SW480 (cell line): ENCODE data around the gene FOXI1.
"Not testable (repeated sequence)": the region's sequence is repeated elsewhere in the genome, so short reads cannot be mapped to it uniquely, and the experiment has no call there.

Source experiments
- DNase-seq: peaks from one replicate; pipeline ENCODE4 v3.0.0-alpha.2; 2016; ENCODE audit warnings: low spot score

FOXI1 gene

DNA sequence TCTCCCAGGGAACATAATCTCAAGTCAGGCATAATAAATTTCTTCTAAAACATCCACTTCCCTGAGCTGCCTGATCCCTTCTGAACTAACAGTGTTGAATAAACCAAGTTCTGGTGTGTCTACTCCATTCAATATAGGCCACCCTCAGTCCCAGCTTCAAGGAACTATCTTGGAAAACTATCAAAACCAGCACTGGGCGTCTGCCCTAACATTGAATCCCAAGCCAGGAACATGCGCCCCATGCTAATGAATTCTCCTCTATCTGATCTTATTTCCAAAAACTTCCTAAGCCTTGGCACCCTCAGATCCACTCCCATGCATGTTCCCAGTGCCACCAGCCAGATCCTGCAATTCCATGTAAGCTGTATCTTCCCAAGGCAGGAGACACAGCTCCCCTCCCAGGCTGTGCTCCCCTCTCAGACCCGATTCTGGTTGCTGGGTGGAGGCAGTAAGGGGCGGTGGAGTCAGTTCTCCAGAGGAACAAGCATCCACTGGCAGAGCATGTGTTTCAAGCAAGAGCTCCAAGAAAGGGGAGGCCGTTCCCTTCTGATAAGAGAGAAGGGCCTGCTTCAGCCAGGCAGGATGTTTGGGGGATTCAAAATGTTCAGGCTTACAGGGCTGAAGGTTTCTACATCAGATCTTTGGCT lies 13.1 kb upstream of the FOXI1 start:
- DNase-seq = no peak

DNA sequence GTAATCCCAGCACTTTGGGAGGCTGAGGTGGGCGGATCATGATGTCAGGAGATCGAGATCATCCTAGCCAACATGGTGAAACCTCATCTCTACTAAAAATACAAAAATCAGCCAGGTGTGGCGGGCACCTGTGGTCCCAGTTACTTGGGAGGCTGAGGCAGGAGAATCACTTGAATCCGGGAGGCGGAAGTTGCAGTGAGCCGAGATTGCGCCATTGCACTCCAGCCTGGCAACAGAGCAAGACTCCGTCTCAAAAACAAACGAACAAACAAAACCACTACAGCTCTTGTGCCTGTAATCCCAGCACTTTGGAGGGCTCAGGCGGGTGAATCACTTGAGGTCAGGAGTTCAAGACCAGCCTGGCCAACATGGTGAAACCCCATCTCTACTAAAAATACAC lies 11.4 kb upstream of the FOXI1 start:
- DNase-seq = not testable (repeated sequence)

DNA sequence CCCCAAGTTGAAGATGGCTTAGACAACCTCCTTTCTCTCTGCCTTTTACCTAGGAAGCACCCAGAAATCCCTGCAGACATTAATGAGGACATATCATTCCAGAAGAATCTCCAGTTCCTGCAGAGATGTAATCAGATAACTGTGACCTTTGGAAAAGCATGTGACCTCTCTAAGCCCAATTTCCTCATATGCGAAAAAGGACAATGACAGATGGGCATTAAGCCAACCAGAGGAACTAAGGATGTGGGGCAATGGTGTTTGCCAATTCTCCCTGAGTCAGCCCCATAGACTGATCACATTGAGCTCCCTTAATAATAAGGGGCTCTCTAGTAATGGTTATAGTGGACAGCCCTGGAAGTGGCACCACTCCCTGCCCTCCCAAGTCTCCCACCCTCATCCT lies 10.1 kb upstream of the FOXI1 start:
- no peak for DNase-seq

DNA sequence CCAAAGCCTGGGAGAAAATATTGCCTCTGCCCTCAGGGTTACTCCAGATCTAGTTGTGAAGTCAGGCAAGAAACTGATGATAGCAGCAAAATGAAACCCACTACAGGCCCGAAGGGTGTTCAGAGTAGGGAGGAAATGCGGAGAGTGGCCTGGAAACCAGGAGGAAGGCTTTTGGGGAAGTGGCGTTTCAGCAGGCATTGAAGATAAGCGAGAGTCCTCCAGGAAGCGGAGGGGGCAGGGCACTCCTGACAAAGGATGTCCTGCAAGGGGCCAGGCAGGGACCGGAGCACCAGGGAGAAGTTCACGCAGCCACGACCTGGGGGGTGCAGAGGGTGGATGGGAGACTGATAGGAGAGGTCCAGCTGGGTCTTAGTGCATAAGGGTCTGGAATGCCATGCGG lies 7.8 kb upstream of the FOXI1 start:
- no peak for DNase-seq

DNA sequence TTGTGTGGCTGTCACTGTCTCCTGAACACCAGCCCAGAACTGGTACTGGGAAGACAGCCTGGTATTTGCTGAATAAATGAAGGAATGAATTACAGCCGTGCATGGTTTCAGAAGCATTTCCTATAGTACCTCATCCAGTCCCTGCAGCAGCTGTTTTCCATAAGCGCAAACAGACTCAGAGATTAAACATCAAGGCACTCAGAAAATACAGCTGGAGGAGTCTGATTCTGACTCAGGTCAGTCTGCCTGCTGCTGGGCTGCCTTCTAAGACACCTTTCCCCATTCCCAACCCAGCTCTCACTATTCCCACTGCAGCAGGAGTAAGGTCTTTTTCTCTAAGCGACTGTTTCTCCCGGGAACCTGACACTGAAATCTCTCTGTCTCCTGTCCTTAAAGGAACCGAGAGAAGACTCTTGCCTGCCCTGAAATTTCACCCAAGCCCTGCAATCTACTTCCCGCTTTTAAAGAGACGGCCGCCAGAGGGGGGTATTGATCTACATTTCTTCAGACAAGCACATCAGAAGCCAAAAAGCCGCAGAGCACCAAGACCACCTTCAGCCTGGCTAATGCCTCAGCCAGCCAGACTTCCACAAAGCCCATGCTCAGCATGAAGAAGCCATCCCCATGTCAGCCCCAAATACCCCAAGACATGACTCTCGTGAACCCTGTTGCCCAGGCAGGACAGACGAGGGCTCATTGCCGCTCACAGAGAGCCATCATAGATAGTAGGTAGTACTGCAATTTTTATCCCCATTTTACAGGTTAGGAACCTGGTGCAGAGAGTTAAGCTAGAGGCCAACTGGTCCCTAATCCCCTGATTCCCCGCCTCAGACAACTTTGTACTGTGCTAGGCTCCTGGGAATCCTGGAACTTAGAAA lies 5.4 kb upstream of the FOXI1 start:
- DNase-seq = peak; percentile 67

DNA sequence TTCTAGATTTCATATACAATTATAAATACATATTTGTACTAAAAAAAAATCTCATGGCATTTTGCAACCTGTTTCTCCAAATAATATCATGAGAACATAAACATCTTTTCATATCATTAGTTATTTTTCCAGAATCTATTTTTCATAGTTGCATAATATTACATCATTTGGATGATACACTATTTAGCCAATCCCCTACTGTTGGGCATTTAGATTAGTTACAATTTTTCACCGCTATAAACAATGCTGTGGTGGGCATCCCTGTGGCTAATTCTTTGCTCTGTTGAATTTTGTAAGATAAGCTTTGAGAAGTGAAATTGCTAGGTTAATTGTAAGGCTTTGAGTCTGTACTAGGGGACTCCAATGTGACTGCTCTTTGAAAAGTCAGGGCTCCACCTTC lies 2.2 kb upstream of the FOXI1 start:
- DNase-seq = no peak

DNA sequence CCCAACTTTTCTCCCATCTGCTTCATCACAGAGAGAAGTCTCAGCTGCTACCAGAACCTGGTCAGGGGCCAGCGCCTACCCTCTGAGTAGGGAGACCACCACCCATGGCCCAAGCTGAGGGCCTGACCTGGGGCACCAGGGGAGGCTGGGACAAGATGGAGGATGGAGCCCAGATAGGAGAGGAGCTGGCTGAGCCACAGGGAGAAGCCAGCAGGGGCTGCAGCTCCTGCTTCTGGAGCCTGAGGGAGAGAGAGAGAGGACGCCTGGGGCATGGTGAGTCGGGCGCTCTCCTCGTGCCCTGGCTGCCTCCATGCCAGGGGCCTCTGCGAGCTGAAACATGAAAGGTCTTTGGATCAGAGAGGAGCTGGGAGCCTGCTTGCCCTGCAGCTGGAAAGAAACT lies 1.4 kb upstream of the FOXI1 start:
- DNase-seq = no peak

DNA sequence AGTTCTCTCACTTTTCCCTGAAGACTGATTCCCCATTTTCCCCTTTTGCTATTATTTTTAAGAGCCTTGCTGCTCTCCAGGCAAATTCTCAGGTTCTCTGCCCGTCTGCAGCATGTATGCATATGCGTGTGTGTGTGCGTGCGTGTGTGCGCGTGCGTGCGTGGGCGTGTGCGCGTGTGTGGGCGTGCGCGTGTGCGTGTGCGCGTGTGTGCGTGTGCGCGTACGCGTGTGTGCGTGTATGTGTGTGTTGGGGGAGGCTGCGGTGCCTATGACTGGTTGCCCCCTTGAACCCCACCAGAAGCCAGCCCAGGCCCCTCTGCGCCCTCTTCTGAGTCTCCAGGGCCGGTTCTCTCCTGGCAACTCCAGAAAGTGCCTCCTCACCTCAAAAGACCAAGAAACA lies 987 bp upstream of the FOXI1 start:
- DNase-seq = no peak

DNA sequence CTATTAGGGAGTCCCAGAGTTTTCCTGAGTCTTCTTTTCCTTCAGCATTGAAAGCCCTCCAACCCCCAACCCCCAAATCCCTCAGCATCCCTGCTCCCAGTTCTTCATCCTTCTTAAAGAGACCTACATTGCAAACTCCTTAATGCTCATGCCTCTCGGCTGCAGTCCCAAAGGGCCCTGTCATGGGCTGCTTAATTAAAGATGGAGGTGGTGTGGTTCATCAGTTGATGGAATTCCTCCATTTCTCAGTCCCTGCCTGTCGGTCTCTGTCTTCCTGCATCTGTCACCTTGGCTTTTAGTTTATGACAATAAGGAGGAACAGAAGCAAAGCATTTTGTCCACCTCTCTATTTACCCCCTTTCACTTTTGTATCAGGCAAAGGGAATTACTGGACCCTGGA lies 2.0 kb downstream of the FOXI1 start:
- no peak for DNase-seq

DNA sequence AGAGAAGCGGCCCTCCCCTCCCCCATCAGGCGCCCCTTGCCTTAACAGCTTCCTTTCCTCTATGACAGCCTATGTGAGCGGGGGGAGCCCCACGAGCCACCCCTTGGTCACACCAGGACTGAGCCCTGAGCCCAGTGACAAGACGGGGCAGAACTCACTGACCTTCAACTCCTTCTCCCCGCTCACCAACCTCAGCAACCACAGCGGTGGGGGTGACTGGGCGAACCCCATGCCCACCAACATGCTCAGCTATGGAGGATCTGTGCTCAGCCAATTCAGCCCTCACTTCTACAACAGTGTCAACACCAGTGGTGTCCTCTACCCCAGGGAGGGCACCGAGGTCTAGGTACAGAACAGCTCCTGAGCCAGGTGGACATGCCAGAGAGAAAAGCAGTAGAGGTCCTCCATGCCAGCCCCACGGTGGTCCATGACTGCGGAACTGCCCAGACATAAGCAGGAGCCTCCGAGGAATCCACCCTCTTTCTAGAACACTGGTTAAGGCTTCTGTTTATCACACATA lies 2.6 kb downstream of the FOXI1 start:
- DNase-seq = no peak

DNA sequence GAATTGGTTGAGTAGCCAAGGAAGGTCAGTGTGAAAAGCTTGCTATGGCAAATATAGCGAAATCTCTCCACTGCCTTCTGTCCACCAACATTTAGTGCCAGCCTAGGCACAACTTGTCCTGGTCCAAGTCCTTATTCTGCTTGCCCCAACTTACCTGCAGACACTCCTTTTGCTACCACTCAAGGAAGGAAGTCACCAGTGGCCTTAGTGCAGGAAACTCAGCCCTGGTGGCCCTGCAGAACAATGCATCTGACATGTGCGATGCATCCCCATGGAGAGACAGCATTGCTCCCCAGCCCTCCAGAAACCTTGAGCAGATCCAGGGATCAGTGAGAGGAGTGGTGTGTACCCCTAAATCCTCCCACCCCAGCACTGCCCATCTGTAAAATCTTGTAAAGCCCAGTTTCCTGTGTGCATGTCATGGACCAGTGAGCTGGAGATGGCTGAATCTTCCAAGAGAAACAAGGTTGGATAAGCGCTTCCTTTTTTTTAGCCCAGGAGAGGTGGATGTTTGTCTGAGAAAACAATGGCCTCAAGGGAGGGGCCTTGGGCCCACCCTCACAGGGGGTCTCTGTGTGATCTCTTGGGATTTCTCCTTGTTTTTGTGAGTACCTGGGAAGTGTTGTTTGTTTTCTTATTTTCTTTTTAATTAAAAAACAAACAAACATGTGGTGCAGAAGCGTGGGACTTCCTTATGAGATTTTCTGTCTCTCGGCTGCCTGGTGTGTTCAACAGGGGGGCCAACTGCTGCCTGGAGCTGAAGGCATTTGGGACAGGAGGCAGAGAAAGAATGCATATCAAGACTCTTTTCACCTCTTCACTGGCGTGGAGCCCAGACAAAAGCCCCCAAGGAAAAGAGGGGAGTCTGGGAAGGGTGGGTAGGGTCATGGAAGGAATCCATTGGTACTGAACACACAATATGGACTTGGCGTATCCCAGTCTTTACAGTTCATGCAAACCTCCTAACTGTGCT lies 3.6 kb downstream of the FOXI1 start:
- no peak for DNase-seq

DNA sequence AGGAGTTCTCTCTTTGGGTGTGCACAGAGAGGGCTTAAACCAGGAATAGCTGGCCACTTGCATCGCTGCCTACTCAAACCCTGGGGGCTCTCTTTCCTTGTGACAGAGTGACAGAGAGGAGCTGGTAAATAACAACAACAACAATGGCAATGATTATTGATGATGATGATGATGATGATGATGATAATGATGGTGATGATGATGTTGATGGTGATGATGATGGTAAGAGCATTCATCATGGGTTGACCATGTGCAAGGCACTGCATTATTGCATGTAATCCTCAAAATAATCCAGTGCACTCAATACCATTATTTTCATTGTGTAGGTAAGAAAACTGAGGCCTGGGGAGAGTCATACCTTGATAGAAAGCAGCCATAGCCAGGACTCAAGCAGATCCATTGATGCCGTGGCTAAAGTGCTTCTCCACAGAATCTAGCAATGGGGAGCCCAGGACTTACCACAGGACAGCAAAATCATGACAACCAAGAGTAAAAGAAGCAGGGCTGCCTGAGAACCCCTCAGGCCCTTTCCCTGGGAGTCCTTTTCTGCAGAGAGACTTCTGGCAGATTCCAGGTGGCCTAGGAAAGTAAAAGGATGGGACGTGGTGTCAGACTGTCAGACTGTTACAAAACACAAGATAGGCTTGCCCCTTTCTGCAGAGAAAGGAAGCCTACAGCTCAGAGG lies 4.8 kb downstream of the FOXI1 start:
- no peak for DNase-seq

DNA sequence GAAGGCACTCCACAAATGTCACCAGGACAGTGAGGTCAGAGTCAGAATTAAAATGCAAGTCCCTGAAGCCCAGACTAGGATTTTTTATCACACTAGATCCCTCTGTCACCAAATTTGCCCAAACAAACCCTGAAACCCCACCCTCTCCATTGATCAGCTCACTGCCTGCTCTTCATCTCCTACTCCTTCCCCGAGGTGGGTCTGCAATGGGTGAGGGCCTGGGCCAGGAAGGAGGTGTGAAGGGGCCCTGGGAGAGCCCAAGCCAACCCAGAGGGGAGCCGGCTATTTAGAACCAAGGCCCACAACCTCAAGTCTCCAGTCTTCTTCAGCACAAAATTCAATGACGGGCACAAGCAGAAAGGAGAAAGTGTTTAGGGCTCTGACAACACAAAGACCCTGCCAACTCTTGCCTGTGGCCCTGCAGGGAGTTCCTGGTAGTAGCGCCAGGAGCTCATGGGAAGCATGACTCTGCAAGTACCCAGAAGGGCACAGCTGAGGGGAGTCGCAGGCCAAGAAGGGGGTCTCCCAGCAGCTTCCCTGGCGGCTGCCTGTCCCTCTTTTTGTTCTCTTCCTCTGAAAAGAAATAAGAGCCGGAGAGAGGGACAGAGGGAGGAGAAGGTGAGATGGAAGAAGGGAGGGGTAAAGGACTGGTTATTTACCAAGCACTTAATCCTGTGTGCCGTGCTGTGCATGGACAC lies 5.5 kb downstream of the FOXI1 start:
- DNase-seq = no peak

DNA sequence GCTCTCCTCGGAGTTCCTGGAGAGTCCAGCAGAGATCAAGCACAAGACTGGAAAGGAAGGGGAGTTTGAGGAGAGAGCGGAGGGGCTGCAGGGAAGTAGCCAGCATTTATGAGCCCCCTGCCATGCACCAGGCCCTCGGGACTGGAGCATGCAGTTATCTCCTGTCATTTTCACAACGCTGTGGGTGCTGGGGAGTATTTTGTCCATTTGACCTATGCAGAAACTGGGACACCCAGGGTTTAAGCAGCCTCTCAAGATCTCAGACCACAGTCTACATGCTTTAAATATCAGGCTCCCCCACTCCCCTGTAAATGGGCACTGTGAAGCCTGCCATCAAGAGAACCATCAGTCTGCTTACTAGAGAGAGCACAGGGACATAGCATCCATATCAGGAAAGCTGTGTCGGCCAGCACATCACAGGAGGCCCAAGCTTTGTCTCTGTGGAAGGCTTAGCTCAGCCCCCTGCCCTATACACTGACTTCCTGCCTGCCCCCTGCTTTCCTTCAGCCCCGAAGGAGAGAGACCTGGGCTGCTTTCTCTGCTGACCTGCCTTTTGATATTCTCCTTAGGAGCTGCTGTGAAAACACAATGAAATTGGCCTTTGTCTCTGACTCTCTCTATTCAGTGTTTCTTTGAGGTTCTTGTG lies 7.3 kb downstream of the FOXI1 start:
- DNase-seq = no peak

DNA sequence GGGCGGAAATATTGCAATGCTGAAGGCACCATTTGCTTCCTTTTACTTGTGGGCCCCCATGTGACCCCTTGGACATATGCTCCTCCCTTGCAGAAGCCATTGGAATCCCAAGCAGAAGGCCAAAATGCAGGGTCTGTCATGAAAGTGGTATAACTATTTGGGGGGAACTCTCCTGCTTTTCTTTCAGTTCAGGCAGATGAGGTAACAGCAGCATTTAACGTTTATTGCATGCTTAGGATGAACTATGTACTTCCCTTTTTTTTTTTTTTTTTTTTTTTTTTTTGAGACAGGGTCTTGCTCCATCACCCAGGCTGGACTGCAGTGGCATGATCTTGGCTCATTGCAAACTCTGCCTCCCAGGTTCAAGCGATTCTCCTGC lies 7.8 kb downstream of the FOXI1 start:
- DNase-seq = no peak

DNA sequence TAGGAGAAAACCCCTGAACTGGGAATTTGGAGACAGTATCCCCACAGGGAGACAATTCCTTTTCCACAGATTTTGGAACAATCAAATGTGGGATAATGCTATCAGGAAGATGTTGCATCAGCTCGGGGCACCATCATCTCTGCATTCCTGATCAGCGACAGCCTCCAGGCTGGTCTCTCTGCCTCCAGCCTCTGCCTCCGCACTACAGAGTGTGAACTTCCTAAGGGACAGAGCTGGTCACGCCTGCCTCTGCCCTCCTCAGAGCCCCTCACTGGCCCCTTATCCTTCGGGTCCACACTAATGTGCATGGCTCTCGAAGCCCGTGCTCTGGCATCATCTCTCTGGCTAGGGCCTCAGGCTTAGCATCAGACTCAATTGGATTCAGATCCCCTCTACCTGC lies 8.6 kb downstream of the FOXI1 start:
- no peak for DNase-seq

DNA sequence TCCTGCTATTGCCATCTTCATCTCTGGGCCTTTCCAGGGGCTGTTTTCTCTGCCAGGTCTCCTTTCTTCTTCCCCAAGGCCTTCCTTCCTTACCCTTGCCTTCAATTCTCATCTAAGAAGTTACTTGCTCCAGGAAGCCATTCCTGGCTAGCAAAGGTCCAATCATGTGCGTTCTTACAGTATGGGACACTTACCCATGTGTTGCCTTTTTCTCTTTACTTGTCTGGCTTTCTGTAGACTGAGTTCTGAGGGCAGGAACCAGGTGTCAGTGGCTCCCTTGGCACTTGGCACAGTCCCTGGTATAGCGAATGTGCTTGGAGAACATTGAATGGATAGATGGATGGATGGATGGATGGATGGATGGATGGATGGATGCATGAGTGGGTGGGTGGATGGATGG lies 10.2 kb downstream of the FOXI1 start:
- no peak for DNase-seq

DNA sequence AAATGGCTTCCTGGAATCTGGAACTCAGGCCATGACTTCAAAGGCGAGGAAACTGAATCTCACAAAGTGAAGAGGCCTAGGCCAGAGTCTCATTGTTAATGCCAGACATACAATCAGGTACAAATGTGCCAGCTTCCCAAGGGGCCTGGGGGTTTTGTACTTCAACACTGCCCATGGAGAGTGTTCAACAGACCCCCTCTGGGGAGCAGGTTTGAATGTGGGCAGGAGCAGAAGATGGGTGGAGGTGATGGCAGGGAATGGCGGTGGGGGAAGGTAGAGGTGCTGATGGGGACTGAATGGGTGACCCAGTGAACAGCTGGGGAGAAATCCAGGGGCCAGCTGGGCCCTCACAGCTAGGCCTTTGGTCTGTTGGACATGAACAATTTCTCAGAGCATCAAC lies 12.0 kb downstream of the FOXI1 start:
- no peak for DNase-seq

DNA sequence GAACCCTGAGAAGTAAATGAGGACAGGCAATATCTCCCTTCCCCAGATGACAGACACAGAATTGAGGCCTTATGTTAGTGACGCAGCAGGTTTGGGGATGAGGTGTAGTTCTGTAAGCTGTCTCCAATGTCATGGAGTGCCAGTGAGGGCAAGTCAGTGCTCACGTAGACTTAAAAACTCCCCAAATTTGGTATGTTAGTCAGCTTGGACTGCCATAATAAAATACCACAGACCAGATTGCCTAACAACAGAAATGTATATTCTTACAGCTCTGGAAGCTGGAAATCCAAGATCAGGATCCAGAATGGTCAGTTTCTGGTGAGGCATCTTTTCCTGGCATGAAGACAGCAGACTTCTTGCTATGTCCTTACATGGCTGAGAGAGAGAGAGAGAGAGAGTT lies 14.9 kb downstream of the FOXI1 start:
- DNase-seq = no peak

DNA sequence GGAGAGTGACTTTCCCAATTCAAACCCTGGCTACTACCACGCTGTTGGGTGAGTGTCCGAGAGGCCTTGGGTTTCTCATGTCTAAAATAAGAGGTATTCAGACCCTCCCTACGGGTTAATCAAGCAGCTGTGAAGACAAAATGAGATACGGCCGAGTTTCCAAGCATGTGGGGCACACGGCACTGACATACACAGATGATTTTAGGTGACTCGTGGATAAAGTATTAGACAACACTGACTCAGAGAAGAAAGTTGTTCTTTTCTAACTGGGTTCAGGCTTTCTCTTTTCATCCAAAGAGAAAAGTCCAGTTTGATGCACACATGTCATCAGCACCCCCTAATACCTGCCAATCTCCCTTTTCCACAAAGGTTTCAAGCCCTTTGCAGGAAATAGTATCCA lies 15.6 kb downstream of the FOXI1 start:
- no peak for DNase-seq

DNA sequence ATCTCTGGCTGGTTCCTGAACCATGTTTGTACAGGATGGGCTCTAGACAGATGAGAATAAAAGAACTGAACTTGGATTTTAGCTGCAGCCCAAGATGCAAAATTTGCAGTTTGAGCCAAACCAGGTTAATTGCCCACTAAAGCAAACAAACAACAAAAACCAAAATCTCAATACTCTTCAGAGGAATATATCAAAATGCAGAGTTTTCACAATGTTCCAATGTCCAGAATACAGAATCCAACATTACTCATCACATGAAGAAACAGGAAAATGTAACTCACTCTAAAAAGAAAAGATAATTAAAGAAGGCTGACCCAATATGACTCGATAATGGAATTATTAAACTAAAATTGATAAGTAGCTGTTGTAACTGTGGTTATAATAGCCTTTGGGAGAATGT lies 20.4 kb downstream of the FOXI1 start:
- no peak for DNase-seq
